Measurements from ENCODE around the gene CTNNBL1. TPM values are rescaled to one million over a fixed set of nuclear protein-coding genes. Genes with fewer than 3 reads are reported as not detected.
"Not testable (repeated sequence)": the region's sequence is repeated elsewhere in the genome, so short reads cannot be mapped to it uniquely, and the experiment has no call there.

The CTNNBL1 gene
- total RNA-seq, 1 experiment from 2014 or later = 45.2 TPM

DNA sequence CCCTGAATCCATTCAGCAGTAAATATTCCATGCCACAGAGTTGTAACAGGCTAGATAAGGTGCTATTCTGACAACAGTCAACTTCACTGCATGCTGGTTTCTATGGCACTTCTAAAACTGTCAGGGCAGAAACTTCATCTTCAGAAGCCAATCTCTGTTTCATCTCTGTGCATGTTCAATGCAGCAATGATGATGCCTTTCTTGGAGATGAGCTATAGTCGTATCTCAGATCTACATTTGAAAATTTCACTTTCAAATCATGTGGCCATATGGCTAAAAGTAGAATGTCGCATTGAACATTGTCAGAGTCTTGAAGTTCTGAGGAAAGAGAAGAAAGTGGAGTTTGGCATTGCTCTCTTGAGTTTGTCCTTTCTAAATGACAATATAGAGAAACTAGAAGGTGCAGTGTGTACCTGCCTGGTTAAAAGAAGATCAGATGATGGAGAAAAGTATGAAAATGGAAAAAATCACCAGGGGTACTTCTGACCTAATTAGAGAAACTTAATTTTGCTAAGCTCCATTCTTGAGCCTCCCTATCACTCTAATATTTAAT is 160.1 kb downstream of the CTNNBL1 start:
- POLR2A ChIA-PET = interaction anchor here (0.6 to 1.0 kb wide), 3 partner anchors 29 to 1580 kb away, joined by 3 read pairs; no protein-coding TSS in a partner anchor
- H3K4me1 Mint-ChIP-seq (ENCODE audit: insufficient read depth, unreplicated experiment) = no peaks in the 10 kb centered on the region
- H3K9me3 Mint-ChIP-seq (ENCODE audit: unreplicated experiment) = no peaks in the 10 kb centered on the region
- H3K27ac Mint-ChIP-seq (ENCODE audit: low read depth, unreplicated experiment) = no peak overlapping the region
- TF ChIP-seq CTCF (IDR thresholded peaks at IDR 0.05; ENCODE audit: unreplicated experiment) = no peak
- no TSS peak for BruUV-seq (replicated peaks)
- intact Hi-C loops (cut with micrococcal nuclease) = no loop called here
- H3K4me3 Mint-ChIP-seq (ENCODE audit: unreplicated experiment) = no peak overlapping the region
- CTCF ChIA-PET = interaction anchor here (1.1 to 1.6 kb wide), 2 partner anchors 12 to 118 kb away, joined by 3 read pairs; no protein-coding TSS in a partner anchor
- H3K36me3 Mint-ChIP-seq (ENCODE audit: insufficient read depth, unreplicated experiment) = peaks cover 9% of the 10 kb centered on the region
- DNase-seq (ENCODE audit: unreplicated experiment) = no peak
- no peaks in the 10 kb centered on the region for H3K27me3 Mint-ChIP-seq (ENCODE audit: insufficient read depth, unreplicated experiment)

- POLR2A ChIA-PET; BruUV-seq (replicated peaks); H3K4me3 Mint-ChIP-seq (ENCODE audit: unreplicated experiment); H3K4me1 Mint-ChIP-seq (ENCODE audit: insufficient read depth, unreplicated experiment); H3K27ac Mint-ChIP-seq (ENCODE audit: low read depth, unreplicated experiment); H3K27me3 Mint-ChIP-seq (ENCODE audit: insufficient read depth, unreplicated experiment); DNase-seq (ENCODE audit: unreplicated experiment); intact Hi-C loops (cut with micrococcal nuclease); H3K9me3 Mint-ChIP-seq (ENCODE audit: unreplicated experiment): not testable (repeated sequence)
- H3K36me3 Mint-ChIP-seq (ENCODE audit: insufficient read depth, unreplicated experiment) = peaks cover 20% of the 10 kb centered on the region
- CTCF ChIA-PET = interaction anchor here (1.0 kb wide), 1 partner anchor 25 kb away, joined by 3 read pairs; no protein-coding TSS in a partner anchor
Observed at GRCh38 chr20:37856034-37856433, 162.2 kb downstream of the CTNNBL1 start.

- Mint-ChIP-seq H3K36me3 (ENCODE audit: insufficient read depth, unreplicated experiment) (peaks cover 25% of the 10 kb centered on the region), H3K4me1 (ENCODE audit: insufficient read depth, unreplicated experiment) (no peaks in the 10 kb centered on the region), H3K4me3 (ENCODE audit: unreplicated experiment) (no peak overlapping the region), H3K9me3 (ENCODE audit: unreplicated experiment) (no peaks in the 10 kb centered on the region), H3K27me3 (ENCODE audit: insufficient read depth, unreplicated experiment) (no peaks in the 10 kb centered on the region), H3K27ac (ENCODE audit: low read depth, unreplicated experiment) (no peak overlapping the region)
- POLR2A ChIA-PET = no interaction called here
- BruUV-seq (replicated peaks) = no TSS peak
- CTCF ChIA-PET = interaction anchor here (0.7 to 0.8 kb wide), 2 partner anchors 10 to 232 kb away, joined by 3 to 5 read pairs; no protein-coding TSS in a partner anchor
- no peak for DNase-seq (ENCODE audit: unreplicated experiment)
- TF ChIP-seq CTCF (IDR thresholded peaks at IDR 0.05; ENCODE audit: unreplicated experiment) = no peak
- intact Hi-C loops (cut with micrococcal nuclease) = no loop called here
Observed at GRCh38 chr20:37856932-37857660, 163.3 kb downstream of the CTNNBL1 start.

GRCh38 chr20:37859406-37860171 is 165.8 kb downstream of the CTNNBL1 start:
- Mint-ChIP-seq H3K9me3 (ENCODE audit: unreplicated experiment) (no peaks in the 10 kb centered on the region), H3K27ac (ENCODE audit: low read depth, unreplicated experiment) (no peak overlapping the region), H3K4me1 (ENCODE audit: insufficient read depth, unreplicated experiment) (no peaks in the 10 kb centered on the region), H3K4me3 (ENCODE audit: unreplicated experiment) (no peak overlapping the region), H3K27me3 (ENCODE audit: insufficient read depth, unreplicated experiment) (no peaks in the 10 kb centered on the region), H3K36me3 (ENCODE audit: insufficient read depth, unreplicated experiment) (peaks cover 31% of the 10 kb centered on the region)
- intact Hi-C loops (cut with micrococcal nuclease) = no loop called here
- CTCF ChIA-PET = interaction anchor here (0.5 to 0.9 kb wide), 3 partner anchors 56 to 632 kb away, joined by 3 to 4 read pairs (median 3); no protein-coding TSS in a partner anchor
- TF ChIP-seq CTCF (IDR thresholded peaks at IDR 0.05; ENCODE audit: unreplicated experiment) = no peak
- no TSS peak for BruUV-seq (replicated peaks)
- DNase-seq (ENCODE audit: unreplicated experiment) = no peak
- POLR2A ChIA-PET = interaction anchor here (0.6 kb wide), 1 partner anchor 120 kb away, joined by 4 read pairs; no protein-coding TSS in a partner anchor
